T47D (cell line): ENCODE data around the gene RNU6-9.

ENCODE experiments used
- DNase-seq, 2 experiments: peaks; one replicate each; pipeline versions ENCODE4 v3.0.0 to v3.0.0-alpha.2; 2011 to 2012; ENCODE audit warnings: low read depth in 1 of 2, low spot score in 1 of 2
- JUND ChIP-seq: IDR thresholded peaks from 2 replicates; pipeline ENCODE4 v1.6.1; 2012; ENCODE audit warnings: low read depth
- in situ Hi-C: cut with HindIII; loops from 2 replicates; pipeline ENCODE4 v1.10.0; 2016; ENCODE audit warnings: low sequenced_read_pairs, low pct_unique_long_range_greater_than_20kb

Gene RNU6-9

GRCh38 chr19:926589-927350, 33.5 kb downstream of the RNU6-9 start:
- TF ChIP-seq JUND = no peak
- peak in 1 of 2 experiments; percentile 43 for DNase-seq
- in situ Hi-C loops = no loop called here

DNA sequence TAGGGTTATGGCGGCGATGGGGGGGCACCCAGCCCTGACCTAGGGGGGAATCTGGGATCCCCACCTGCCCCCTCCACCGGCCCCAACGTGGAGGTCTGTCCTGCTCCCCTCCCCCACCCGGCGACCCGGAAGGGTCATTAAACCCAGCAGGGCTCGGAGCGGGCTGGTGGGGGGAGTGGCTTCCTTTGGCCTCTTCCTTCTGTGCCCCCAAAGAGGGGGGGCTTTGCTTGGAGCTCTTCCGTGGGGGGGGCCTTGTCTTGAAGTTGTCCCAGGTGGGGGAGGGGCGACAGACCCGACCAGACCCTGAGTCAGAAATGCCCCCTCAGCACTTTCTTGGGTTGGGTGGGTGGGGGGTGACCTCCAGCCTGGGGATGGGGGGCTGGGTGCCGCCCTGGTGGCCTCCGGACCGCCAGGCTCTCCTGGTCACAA, 34.1 kb downstream of the RNU6-9 start:
- in situ Hi-C loops = no loop called here
- DNase-seq = no peak
- no peak for TF ChIP-seq JUND

- in situ Hi-C loops = no loop called here
- DNase-seq = no peak
- no peak for TF ChIP-seq JUND
Observed at GRCh38 chr19:927780-928401, 34.6 kb downstream of the RNU6-9 start.

- TF ChIP-seq JUND = no peak
- peak; percentile 70 to 82 for DNase-seq
- in situ Hi-C loops = no loop called here
Observed at GRCh38 chr19:928471-929202, 35.4 kb downstream of the RNU6-9 start.

GRCh38 chr19:929203-929890, 36.1 kb downstream of the RNU6-9 start:
- TF ChIP-seq JUND = no peak
- DNase-seq = no peak
- in situ Hi-C loops = no loop called here

- in situ Hi-C loops = no loop called here
Observed at GRCh38 chr19:929891-930258, 36.6 kb downstream of the RNU6-9 start.

GRCh38 chr19:931860-932647, 38.8 kb downstream of the RNU6-9 start:
- in situ Hi-C loops = no loop called here
- no peak for DNase-seq
- TF ChIP-seq JUND = no peak

More at GRCh38 chr19:929891-930258, 36.6 kb downstream of the RNU6-9 start:
- no peak for DNase-seq
- no peak for TF ChIP-seq JUND

GRCh38 chr19:932648-933552, 39.6 kb downstream of the RNU6-9 start:
- in situ Hi-C loops = no loop called here

GRCh38 chr19:933553-933882, 40.2 kb downstream of the RNU6-9 start:
- DNase-seq = no peak
- in situ Hi-C loops = no loop called here

More at GRCh38 chr19:932648-933552, 39.6 kb downstream of the RNU6-9 start:
- TF ChIP-seq JUND = no peak
- no peak for DNase-seq

DNA sequence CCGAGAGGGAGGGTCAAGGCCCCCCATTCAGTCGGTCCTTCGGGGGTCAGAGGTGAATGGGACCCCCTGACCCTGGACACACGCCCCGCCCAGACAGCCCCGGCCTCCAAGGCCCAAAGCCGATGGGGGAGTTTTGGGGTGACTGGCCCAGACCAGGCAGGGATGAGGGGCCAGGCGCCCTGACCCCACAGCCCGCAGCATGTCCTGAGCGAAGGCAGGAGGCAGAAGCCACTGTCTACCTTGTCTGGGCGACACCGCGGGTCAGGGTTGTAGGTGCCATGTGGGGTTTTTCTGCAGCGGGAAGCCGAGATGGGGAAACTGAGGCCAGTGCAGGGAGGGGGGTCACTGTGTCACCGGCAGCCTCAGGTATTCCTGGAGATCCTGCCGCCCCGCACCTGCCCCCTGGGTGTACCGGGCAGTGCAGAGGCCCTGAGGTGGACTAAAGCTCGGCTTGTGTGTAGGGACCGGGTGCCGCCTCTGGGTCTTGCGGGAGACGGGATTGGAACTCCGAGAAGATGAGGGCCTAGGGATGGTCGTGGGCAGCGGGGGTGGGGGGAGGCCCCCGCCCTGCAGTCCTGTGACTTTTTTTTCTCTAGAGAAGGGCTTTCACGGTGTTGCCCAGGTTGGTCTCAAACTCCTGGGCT, 41.0 kb downstream of the RNU6-9 start:
- DNase-seq = no peak
- no peak for TF ChIP-seq JUND
- in situ Hi-C loops = no loop called here

More at GRCh38 chr19:933553-933882, 40.2 kb downstream of the RNU6-9 start:
- TF ChIP-seq JUND = no peak

DNA sequence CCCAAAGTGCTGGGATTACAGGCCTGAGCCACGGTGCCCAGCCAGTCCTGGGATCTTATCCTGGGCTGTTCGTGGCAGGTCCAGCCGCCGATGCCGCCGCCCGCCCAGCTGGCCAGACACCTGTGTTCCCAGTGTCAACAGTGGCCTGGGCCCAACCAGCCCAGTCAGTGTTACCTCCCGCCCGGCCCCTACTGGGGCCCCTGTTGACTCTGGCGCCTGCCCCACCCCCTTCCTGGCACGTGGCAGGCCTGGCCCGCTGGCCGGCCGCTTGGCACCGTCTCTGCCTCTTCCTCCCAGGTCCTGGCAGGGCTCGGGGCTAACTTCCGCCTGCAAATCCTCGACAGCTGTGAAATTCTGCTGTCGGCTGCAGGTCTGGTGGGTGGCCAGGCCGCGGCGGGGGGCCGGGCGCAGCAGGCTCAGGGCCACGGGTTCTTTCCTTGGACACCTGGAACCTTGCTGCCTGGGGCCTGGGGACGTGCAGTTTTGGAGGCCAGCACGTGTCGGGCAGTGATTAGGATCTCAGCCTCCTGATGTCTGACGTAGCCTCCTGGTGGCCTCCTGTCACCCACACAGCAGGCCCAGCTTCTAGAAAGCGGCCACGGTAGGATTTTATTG, 41.7 kb downstream of the RNU6-9 start:
- TF ChIP-seq JUND = no peak
- DNase-seq = peak; percentile 80 to 93
- in situ Hi-C loops = no loop called here
